Lower leg skin (tissue), 4 donors: ENCODE results near the gene SERINC3. TPM values are rescaled to one million over a fixed set of nuclear protein-coding genes. Genes with fewer than 3 reads are reported as not detected.

ENCODE experiments used
- DNase-seq, 2 donors: peaks; one replicate each; pipeline ENCODE4 v3.0.0-alpha.2; 2019; ENCODE audit warnings: low spot score in 2 of 2
- H3K4me3 ChIP-seq: fragments of 200-600 bp; sonication (generic); 2 replicates; pipeline ENCODE4 v1.5.1; 2017; ENCODE audit warnings: mild to moderate bottlenecking, low read depth; ENCODE audit not compliant: poor library complexity, severe bottlenecking
- POLR2A ChIP-seq, 2 donors: fragments of 450-650 bp; IDR thresholded peaks; one replicate each; pipeline ENCODE4 v1.6.1; 2016 to 2017; ENCODE audit warnings: antibody characterized with exemption in 2 of 2, mild to moderate bottlenecking in 1 of 2, moderate library complexity in 1 of 2
- WGBS, 2 donors: methylation state at CpG; one replicate each; pipeline ENCODE4 v1.1.5; 2018; 5-methylcytosine and 5-hydroxymethylcytosine counted together
- intact Hi-C: fragments of 100-400 bp; cut with DNase I; formaldehyde crosslinking; loops from one replicate; pipeline ENCODE4 v1.15.0; 2023; ENCODE audit warnings: low total_unique reads
- total RNA-seq, 4 donors: library from RNA; depleted of rRNA; stranded (reverse); fragments of >200 nt; gene quantifications; one replicate each; pipeline ENCODE4 v1.1.0, GENCODE V29; 2016
- TF ChIP-seq, protein P1 (sequence below), 3 donors: fragments of 450-650 bp; IDR thresholded peaks; one replicate each; pipeline ENCODE4 v1.5.1; 2016; ENCODE audit warnings: antibody characterized with exemption in 3 of 3, mild to moderate bottlenecking in 3 of 3, moderate library complexity in 2 of 3

SERINC3 gene
- total RNA-seq, 4 donors from 2014 or later, result 102 to 142 (median 124) TPM

DNA sequence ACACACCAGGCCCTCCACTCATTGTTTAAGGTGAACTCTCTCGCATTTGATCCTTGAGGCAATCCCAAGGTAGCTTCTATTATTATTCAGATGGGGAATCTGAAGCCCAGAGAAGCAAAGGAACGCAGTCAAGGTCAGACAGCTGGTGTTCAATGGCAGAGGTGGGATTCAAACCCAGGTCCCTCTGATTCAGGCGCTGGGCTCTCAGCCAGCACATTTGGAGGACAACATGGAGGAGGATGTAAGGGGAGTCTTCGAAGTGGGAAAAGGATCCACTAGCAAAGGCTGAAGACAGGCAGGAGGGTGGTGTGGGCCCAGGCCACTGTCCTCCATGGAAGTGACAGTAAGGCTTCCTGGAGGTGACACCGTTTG lies 60.1 kb downstream of the SERINC3 start:
- H3K4me3 ChIP-seq, result no peak overlapping the region
- TF ChIP-seq, protein P1, sequence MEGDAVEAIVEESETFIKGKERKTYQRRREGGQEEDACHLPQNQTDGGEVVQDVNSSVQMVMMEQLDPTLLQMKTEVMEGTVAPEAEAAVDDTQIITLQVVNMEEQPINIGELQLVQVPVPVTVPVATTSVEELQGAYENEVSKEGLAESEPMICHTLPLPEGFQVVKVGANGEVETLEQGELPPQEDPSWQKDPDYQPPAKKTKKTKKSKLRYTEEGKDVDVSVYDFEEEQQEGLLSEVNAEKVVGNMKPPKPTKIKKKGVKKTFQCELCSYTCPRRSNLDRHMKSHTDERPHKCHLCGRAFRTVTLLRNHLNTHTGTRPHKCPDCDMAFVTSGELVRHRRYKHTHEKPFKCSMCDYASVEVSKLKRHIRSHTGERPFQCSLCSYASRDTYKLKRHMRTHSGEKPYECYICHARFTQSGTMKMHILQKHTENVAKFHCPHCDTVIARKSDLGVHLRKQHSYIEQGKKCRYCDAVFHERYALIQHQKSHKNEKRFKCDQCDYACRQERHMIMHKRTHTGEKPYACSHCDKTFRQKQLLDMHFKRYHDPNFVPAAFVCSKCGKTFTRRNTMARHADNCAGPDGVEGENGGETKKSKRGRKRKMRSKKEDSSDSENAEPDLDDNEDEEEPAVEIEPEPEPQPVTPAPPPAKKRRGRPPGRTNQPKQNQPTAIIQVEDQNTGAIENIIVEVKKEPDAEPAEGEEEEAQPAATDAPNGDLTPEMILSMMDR (IDR thresholded peaks at IDR 0.05), result no peak
- no peak for TF ChIP-seq POLR2A (IDR thresholded peaks at IDR 0.05)
- WGBS, 2 donors, result 74 to 78% methylated on average over 5 of the region's 5 CpGs
- intact Hi-C loops, result no loop called here
- DNase-seq, result no peak

DNA sequence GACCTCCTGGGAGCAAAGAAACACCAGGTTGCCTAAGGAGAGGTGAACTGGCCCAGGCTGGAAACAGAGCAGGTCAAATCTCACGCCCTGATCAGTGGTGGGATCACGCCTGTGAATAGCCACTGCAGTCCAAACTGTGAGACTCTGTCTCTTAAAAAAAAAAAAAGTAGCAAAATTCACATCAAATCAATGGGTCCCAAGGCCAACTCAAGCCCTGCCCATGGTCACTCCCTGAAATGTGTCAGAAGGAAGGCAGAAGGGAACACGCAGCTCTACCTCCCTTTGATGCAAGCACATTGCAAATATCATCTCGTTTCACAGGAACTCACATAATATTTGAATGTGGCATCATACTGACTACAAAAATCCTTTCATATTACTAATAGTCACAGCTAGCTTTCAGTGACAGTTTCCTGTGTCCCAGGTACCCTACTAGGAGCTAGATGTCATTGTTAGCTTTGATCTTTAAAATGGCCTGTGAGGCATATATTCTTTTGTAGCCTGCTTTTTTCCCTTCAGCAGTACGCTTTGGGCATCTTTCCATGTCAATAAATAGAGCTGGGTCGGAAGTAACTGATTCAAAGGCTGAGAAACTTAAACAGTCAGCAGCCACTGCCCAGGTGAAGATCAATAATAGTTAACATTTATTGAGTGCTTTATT lies 60.6 kb downstream of the SERINC3 start:
- WGBS, 2 donors, result 69% methylated on average over 6 of the region's 6 CpGs
- no peak overlapping the region for H3K4me3 ChIP-seq
- DNase-seq, result no peak
- intact Hi-C loops, result no loop called here
- TF ChIP-seq, protein P1 (IDR thresholded peaks at IDR 0.05), result no peak
- TF ChIP-seq POLR2A (IDR thresholded peaks at IDR 0.05), result no peak

DNA sequence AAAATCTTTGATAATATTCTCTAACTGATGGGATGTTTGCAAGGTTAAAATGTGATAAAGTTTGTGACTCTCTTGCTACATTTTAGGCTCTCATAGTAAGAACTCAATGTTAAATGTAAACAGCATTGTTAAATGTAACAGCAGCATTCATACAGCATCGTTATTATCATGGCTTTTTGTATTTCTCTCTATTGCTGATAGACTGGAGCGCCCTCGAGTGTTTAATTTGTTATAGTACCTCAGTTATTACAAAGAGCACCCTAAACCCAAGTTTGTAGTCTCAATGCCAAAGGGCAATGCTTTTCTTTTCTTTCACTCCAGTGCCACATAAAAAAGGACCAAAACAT lies 61.1 kb downstream of the SERINC3 start:
- DNase-seq, result no peak
- H3K4me3 ChIP-seq, result no peak overlapping the region
- TF ChIP-seq, protein P1 (IDR thresholded peaks at IDR 0.05), result no peak
- TF ChIP-seq POLR2A (IDR thresholded peaks at IDR 0.05), result no peak
- 12 to 23% methylated on average over 3 of the region's 3 CpGs for WGBS, 2 donors
- intact Hi-C loops, result no loop called here

DNA sequence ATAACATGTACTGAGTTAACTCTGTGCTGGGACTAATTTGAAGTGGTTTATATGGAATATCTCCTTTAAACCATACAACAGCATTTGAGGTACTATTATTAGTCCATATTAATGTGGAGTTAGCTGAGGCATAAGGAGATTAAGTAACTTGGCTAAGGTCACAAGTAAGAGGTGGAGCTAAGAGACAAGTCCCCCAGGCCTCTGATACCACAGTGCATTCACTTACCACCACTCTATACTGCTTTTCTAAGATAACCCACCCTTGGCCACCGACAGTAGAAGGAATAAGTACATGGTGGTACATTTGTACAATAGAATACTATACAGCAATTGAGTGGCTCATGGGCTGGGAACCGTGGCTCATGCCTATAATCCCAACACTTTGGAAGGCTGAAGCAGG lies 62.6 kb downstream of the SERINC3 start:
- TF ChIP-seq POLR2A (IDR thresholded peaks at IDR 0.05), result no peak
- TF ChIP-seq, protein P1 (IDR thresholded peaks at IDR 0.05), result no peak
- DNase-seq, result no peak
- WGBS, 2 donors, result 89 to 96% methylated on average over 2 of the region's 2 CpGs
- H3K4me3 ChIP-seq, result no peak overlapping the region
- intact Hi-C loops, result loop anchor here (10.0 kb wide), 2 partner anchors 54 to 234 kb away; no protein-coding TSS in a partner anchor

DNA sequence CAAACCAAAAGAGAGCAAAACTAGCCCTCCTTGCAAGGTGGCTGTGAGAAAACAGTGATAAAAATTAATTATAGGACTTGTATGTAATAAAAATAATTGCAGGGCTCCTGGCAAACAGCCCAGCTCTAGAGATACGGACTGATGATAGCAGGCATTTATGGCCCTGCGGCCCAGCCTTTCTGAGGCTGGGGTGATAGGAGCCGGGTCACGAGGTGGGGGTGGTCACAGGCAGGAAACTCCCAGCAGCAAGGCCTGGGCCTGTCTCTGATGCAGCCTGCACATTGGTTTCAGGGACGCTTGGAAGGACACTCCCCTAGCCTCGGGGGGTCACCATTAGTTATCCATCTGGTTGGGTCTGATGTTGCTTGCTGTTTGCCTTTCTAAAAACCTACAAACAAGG lies 64.9 kb downstream of the SERINC3 start:
- intact Hi-C loops, result loop anchor here (10.0 kb wide), 2 partner anchors 52 to 232 kb away; no protein-coding TSS in a partner anchor
- no peak for DNase-seq
- TF ChIP-seq, protein P1 (IDR thresholded peaks at IDR 0.05), result no peak
- no peak for TF ChIP-seq POLR2A (IDR thresholded peaks at IDR 0.05)

DNA sequence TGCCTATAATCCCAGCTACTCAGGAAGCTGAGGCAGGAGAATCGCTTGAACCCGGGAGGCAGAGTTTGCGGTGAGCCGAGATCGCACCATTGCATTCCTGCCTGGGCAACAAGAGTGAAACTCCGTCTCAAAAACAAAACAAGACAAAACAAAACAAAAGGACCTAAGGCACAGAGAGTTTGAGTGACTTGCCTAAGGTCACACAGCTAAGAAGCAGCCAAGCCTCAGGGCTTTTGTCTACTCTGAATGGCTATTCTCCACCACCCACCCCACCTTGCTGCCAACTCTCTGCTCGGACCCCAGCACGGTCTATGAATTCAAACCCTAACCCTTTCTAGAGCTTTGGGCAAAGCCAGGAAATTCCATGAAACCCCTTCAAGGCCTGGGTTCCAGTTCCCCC lies 65.3 kb downstream of the SERINC3 start:
- DNase-seq, result no peak
- WGBS, 2 donors, result 80 to 87% methylated on average over 8 of the region's 8 CpGs
- TF ChIP-seq, protein P1 (IDR thresholded peaks at IDR 0.05), result no peak
- no peak for TF ChIP-seq POLR2A (IDR thresholded peaks at IDR 0.05)
- intact Hi-C loops, result loop anchor here (10.0 kb wide), 2 partner anchors 52 to 232 kb away; no protein-coding TSS in a partner anchor
- H3K4me3 ChIP-seq, result no peak overlapping the region

More for the DNA sequence above, 64.9 kb downstream of the SERINC3 start:
- no peak overlapping the region for H3K4me3 ChIP-seq
- 37 to 48% methylated on average over 5 to 6 of the region's 6 CpGs for WGBS, 2 donors
